CD4-positive, alpha-beta memory T cell (primary cell): ENCODE measurements around the gene BTG2. TPM values are rescaled to one million over a fixed set of nuclear protein-coding genes. Genes with fewer than 3 reads are reported as not detected.

Experiments used
- CTCF ChIA-PET: fragments of 350-600 bp; sonication (Branson Sonifier 250); formaldehyde crosslinking; loops from one replicate; lab custom pipeline; 2021; ENCODE audit warnings: inconsistent platforms; ENCODE audit not compliant: partially characterized antibody; lab: Charles Lee
- POLR2A ChIA-PET: fragments of 350-600 bp; sonication (Branson Sonifier 250); formaldehyde crosslinking; loops from one replicate; lab custom pipeline; 2021; ENCODE audit not compliant: partially characterized antibody; lab: Charles Lee
- DNase-seq, 5 donors: peaks; one replicate each; pipeline versions ENCODE4 v3.0.0 to v3.0.0-alpha.2; 2020 to 2022; ENCODE audit warnings: mixed read lengths in 1 of 5
- H3K27ac ChIP-seq: one replicate; pipeline ENCODE4 v1.7.0; 2013; ENCODE audit warnings: low read depth, low read length
- H3K27me3 ChIP-seq: 2 replicates; pipeline ENCODE4 v1.7.0; 2013; ENCODE audit warnings: mild to moderate bottlenecking, low read length, moderate library complexity; ENCODE audit not compliant: insufficient read depth
- H3K36me3 ChIP-seq: 2 replicates; pipeline ENCODE4 v1.7.0; 2013; ENCODE audit warnings: mild to moderate bottlenecking, low read length, moderate library complexity; ENCODE audit not compliant: insufficient read depth
- H3K4me1 ChIP-seq: 2 replicates; pipeline ENCODE4 v1.7.0; 2013; ENCODE audit warnings: mild to moderate bottlenecking, low read length, moderate library complexity; ENCODE audit not compliant: insufficient read depth
- H3K4me3 ChIP-seq, 2 donors: one replicate each; pipeline ENCODE4 v1.7.0; 2013; ENCODE audit warnings: low read length in 2 of 2, mild to moderate bottlenecking in 1 of 2
- H3K9me3 ChIP-seq, 2 donors: one replicate each; pipeline ENCODE4 v1.7.0; 2013; ENCODE audit warnings: low read length in 2 of 2, control low read depth in 1 of 2; ENCODE audit not compliant: control insufficient read depth in 1 of 2
- H3K27ac Mint-ChIP-seq, 7 donors: one replicate each; pipeline ENCODE4 v1.8.0; 2020 to 2021; ENCODE audit warnings: mixed read lengths in 7 of 7, mild to moderate bottlenecking in 6 of 7, inconsistent platforms in 3 of 7, moderate library complexity in 3 of 7
- H3K27me3 Mint-ChIP-seq, 2 donors: one replicate each; pipeline ENCODE4 v1.8.0; 2020 to 2021; ENCODE audit warnings: mixed read lengths in 2 of 2
- H3K36me3 Mint-ChIP-seq, 2 donors: one replicate each; pipeline ENCODE4 v1.8.0; 2020 to 2021; ENCODE audit warnings: mixed read lengths in 2 of 2, inconsistent platforms in 1 of 2, mild to moderate bottlenecking in 1 of 2
- H3K4me1 Mint-ChIP-seq, 4 donors: one replicate each; pipeline ENCODE4 v1.8.0; 2020 to 2021; ENCODE audit warnings: mixed read lengths in 4 of 4, mild to moderate bottlenecking in 1 of 4
- H3K4me3 Mint-ChIP-seq, 8 donors: one replicate each; pipeline ENCODE4 v1.8.0; 2020 to 2021; ENCODE audit warnings: mixed read lengths in 8 of 8, mild to moderate bottlenecking in 7 of 8, moderate library complexity in 6 of 8, inconsistent platforms in 3 of 8
- H3K9me3 Mint-ChIP-seq, 8 donors: one replicate each; pipeline ENCODE4 v1.8.0; 2020 to 2021; ENCODE audit warnings: mixed read lengths in 8 of 8, mild to moderate bottlenecking in 5 of 8, inconsistent platforms in 3 of 8, moderate library complexity in 1 of 8
- intact Hi-C: fragments of 100-400 bp; cut with micrococcal nuclease; formaldehyde crosslinking; loops from one replicate; pipeline ENCODE4 v1.15.1; 2023
- polyA plus RNA-seq, 2 donors: library from polyadenylated mRNA; unstranded; fragments of 300-500 nt; fragmentation: Illumina TruSeq; gene quantifications; one replicate each; pipeline ENCODE4 v1.2.3, GENCODE V29; 2021
- total RNA-seq, 2 experiments: library from RNA; stranded (reverse); gene quantifications; one replicate each; pipeline ENCODE4 v1.2.3, GENCODE V29; 2021

The BTG2 gene
- total and polyA plus RNA-seq, 4 experiments from 2014 or later, result 123 to 288 (median 199) TPM

- peak; percentile 47 to 86 (median 57) for DNase-seq
- Histone ChIP-seq H3K27me3 (no peaks in the 10 kb centered on the region), H3K36me3 (no peaks in the 10 kb centered on the region), H3K4me3 (peak overlapping the region; percentile 19 to 41), H3K4me1 (peaks cover 84% of the 10 kb centered on the region), H3K9me3 (no peaks in the 10 kb centered on the region), H3K27ac (peak overlapping the region; percentile 70)
- Mint-ChIP-seq H3K9me3 (no peaks in the 10 kb centered on the region), H3K4me1 (peaks cover 68 to 91% (median 79%) of the 10 kb centered on the region in 4 donors), H3K36me3 (peaks cover 0 to 3% of the 10 kb centered on the region in 2 donors), H3K4me3 (peak overlapping the region; percentile 45 to 93 (median 76)), H3K27ac (peak overlapping the region; percentile 91 to 99 (median 98)), H3K27me3 (no peaks in the 10 kb centered on the region)
- ChIA-PET POLR2A (interaction anchor here (1.0 to 9.5 kb wide), 13 partner anchors 13 to 1182 kb away, joined by 3 to 1407 read pairs (median 5); partner anchors contain the start of genes BTG2, LAX1 and PIK3C2B), CTCF (interaction anchor here (2.9 to 9.5 kb wide), 5 partner anchors 12 to 162 kb away, joined by 10 to 320 read pairs (median 236); partner anchors contain the start of gene BTG2)
- intact Hi-C loops, result loop anchor here (5.0 kb wide), 2 partner anchors 282 to 442 kb away; partner anchors contain the start of gene LAX1
Observed at GRCh38 chr1:203325026-203325417, 19.7 kb downstream of the BTG2 start.

- Mint-ChIP-seq H3K4me1 (peaks cover 63 to 88% (median 75%) of the 10 kb centered on the region in 4 donors), H3K4me3 (peak overlapping the region; percentile 45 to 93 (median 82)), H3K27me3 (no peaks in the 10 kb centered on the region), H3K36me3 (peaks cover 0 to 3% of the 10 kb centered on the region in 2 donors), H3K27ac (peak overlapping the region; percentile 91 to 99 (median 98)), H3K9me3 (no peaks in the 10 kb centered on the region)
- Histone ChIP-seq H3K27me3 (no peaks in the 10 kb centered on the region), H3K9me3 (no peaks in the 10 kb centered on the region), H3K4me1 (peaks cover 79% of the 10 kb centered on the region), H3K36me3 (no peaks in the 10 kb centered on the region), H3K4me3 (peak overlapping the region in 1 of 2 donors; percentile 41), H3K27ac (peak overlapping the region; percentile 70)
- CTCF ChIA-PET, result interaction anchor here (2.9 to 9.5 kb wide), 6 partner anchors 8 to 162 kb away, joined by 10 to 320 read pairs (median 157); partner anchors contain the start of gene BTG2
- POLR2A ChIA-PET, result interaction anchor here (0.6 to 9.5 kb wide), 11 partner anchors 13 to 439 kb away, joined by 3 to 1407 read pairs (median 9); partner anchors contain the start of genes BTG2 and LAX1
- DNase-seq, result peak in 1 of 5 donors; percentile 27
- intact Hi-C loops, result loop anchor here (5.0 kb wide), 2 partner anchors 282 to 442 kb away; partner anchors contain the start of gene LAX1
Observed at GRCh38 chr1:203325418-203326091, 20.2 kb downstream of the BTG2 start.

DNA sequence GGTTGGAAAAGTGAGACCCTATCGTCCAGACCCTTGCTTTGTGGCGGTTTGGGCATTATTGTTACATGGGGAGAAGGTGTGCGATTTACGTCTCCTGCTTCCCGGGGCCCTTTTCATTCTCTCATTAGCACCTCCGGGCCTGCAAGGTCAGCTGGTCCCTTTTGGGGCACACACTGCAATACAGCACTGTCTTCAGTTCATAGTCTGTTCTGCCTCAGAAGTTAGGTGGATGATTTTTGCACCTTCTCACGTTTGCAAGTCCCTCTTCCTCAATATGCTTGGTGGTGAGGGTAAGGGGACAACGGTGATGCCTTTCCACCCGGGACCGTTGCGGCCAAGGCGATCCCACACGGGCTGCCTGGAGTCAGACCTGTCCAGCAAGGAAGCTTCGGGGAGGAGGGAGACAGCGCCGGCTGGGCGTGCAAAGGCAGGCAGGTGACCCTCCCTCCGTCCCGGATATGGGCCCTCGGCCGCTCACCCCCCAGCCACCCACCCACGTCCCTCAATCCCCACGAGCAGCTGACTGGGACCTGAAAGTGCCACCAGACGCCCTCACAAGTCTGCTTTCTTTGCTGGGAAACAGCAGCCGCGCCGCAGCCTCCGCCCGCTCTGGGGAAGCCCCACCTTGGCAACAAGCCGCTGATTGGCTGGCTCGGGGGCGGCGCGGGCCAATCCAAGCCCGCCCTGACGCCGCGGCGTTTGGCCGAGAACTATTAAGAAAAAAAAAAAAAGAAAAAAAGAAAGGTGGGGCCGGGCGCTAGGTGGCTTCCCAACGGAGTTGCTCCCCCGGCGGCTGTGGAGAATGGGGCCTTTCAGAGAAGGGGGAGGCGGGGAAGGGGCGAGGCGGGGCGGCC is 21.7 kb downstream of the BTG2 start:
- POLR2A ChIA-PET, result interaction anchor here (1.0 to 9.5 kb wide), 10 partner anchors 11 to 438 kb away, joined by 3 to 1407 read pairs (median 16); partner anchors contain the start of genes BTG2 and LAX1
- intact Hi-C loops, result loop anchor here (1.0 to 5.0 kb wide), 6 partner anchors 13 to 440 kb away; partner anchors contain the start of genes BTG2 and LAX1
- peaks cover 0 to 1% of the 10 kb centered on the region in 2 donors for H3K36me3 Mint-ChIP-seq
- no peaks in the 10 kb centered on the region for H3K9me3 Mint-ChIP-seq
- no peaks in the 10 kb centered on the region for H3K36me3 ChIP-seq
- CTCF ChIA-PET, result interaction anchor here (1.5 to 9.5 kb wide), 6 partner anchors 10 to 54 kb away, joined by 4 to 320 read pairs (median 157); partner anchors contain the start of gene BTG2
- no peaks in the 10 kb centered on the region for H3K9me3 ChIP-seq
- DNase-seq, result peak; percentile 95 to 96 (median 95)
- H3K27ac Mint-ChIP-seq, result peak overlapping the region; percentile 91 to 99 (median 98)
- peaks cover 64% of the 10 kb centered on the region for H3K4me1 ChIP-seq
- H3K4me3 ChIP-seq, result peak overlapping the region; percentile 15 to 64
- H3K4me1 Mint-ChIP-seq, result peaks cover 49 to 73% (median 60%) of the 10 kb centered on the region in 4 donors
- peak overlapping the region; percentile 97 for H3K27ac ChIP-seq
- no peaks in the 10 kb centered on the region for H3K27me3 ChIP-seq
- no peaks in the 10 kb centered on the region for H3K27me3 Mint-ChIP-seq
- H3K4me3 Mint-ChIP-seq, result peak overlapping the region; percentile 79 to 91 (median 86)

DNA sequence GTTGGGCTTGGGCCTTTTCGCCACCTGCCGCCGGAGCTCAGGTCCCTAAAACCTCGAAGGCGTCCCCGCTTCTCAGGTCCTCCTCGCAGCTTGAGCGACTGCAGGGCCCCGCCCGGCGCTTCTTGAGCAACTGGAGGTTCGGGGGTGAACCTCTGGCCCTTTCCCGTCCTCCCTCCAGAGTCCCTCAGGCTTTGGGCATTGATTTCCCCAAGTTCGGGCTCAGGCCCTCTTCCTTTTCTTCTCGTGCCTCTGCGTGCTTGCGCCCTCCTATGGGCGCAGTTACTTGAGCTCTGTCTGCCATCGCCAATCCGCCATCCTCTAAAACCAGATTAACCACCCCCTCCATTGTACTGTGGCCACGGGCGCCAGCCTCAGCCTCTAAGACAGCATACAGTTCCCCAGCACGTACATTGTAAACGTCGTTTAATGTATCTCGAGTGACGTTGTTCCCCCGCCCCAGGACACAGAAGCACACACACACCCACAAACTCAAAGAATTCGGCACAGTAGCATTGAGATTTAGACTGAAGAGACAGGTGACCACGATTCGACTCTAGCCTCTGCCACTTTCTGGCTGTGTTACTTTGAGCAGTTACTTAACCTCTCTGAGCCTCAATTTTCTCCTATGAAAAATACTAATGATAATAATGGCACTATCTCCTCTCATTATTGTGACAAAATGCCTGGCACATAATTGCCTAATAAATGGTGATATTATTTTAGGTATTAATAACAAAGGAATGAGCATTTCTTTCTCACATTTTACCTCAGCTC is 22.6 kb downstream of the BTG2 start:
- H3K27me3 Mint-ChIP-seq, result no peaks in the 10 kb centered on the region
- POLR2A ChIA-PET, result interaction anchor here (1.0 to 9.5 kb wide), 10 partner anchors 11 to 437 kb away, joined by 3 to 1407 read pairs (median 16); partner anchors contain the start of genes BTG2 and LAX1
- H3K4me3 ChIP-seq, result peak overlapping the region; percentile 33 to 62
- H3K36me3 ChIP-seq, result no peaks in the 10 kb centered on the region
- H3K36me3 Mint-ChIP-seq, result peaks cover 0 to 1% of the 10 kb centered on the region in 2 donors
- no peaks in the 10 kb centered on the region for H3K27me3 ChIP-seq
- peak; percentile 87 to 93 (median 89) for DNase-seq
- H3K4me1 ChIP-seq, result peaks cover 56% of the 10 kb centered on the region
- no peaks in the 10 kb centered on the region for H3K9me3 Mint-ChIP-seq
- peak overlapping the region; percentile 79 to 91 (median 86) for H3K4me3 Mint-ChIP-seq
- CTCF ChIA-PET, result interaction anchor here (1.5 to 9.5 kb wide), 6 partner anchors 10 to 55 kb away, joined by 4 to 320 read pairs (median 157); partner anchors contain the start of gene BTG2
- peaks cover 41 to 65% (median 52%) of the 10 kb centered on the region in 4 donors for H3K4me1 Mint-ChIP-seq
- intact Hi-C loops, result loop anchor here (1.0 to 5.0 kb wide), 6 partner anchors 12 to 439 kb away; partner anchors contain the start of genes BTG2 and LAX1
- H3K9me3 ChIP-seq, result no peaks in the 10 kb centered on the region
- peak overlapping the region; percentile 91 to 99 (median 98) for H3K27ac Mint-ChIP-seq
- H3K27ac ChIP-seq, result peak overlapping the region; percentile 97

DNA sequence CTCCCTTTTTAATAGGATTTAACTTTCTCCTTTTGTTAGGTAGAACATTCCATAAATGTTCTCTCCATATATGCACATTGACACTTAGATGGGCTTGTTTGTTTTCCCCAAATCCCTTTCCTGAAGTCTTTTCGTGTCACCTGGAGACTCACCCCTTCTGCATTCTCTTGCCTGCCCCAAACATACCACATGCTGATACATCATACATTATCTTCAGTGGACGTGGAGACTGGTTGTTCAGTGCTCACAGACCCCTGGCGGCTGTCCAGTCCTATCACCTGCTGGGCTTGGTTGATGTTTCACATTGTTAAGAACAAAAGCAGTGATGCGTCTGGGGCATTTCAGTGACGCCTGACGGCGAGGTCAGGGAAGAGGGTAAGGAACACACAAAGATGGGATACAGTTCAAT is 23.4 kb downstream of the BTG2 start:
- H3K36me3 Mint-ChIP-seq, result peaks cover 0 to 1% of the 10 kb centered on the region in 2 donors
- peaks cover 32 to 56% (median 44%) of the 10 kb centered on the region in 4 donors for H3K4me1 Mint-ChIP-seq
- H3K27ac Mint-ChIP-seq, result peak overlapping the region; percentile 91 to 99 (median 98)
- peak in 1 of 5 donors; percentile 19 for DNase-seq
- H3K9me3 Mint-ChIP-seq, result no peaks in the 10 kb centered on the region
- intact Hi-C loops, result loop anchor here (5.0 kb wide), 2 partner anchors 279 to 439 kb away; partner anchors contain the start of gene LAX1
- Histone ChIP-seq H3K9me3 (no peaks in the 10 kb centered on the region), H3K36me3 (no peaks in the 10 kb centered on the region), H3K27me3 (no peaks in the 10 kb centered on the region), H3K27ac (peak overlapping the region; percentile 97), H3K4me3 (no peak overlapping the region), H3K4me1 (peaks cover 48% of the 10 kb centered on the region)
- peak overlapping the region in 1 of 8 donors; percentile 5 for H3K4me3 Mint-ChIP-seq
- H3K27me3 Mint-ChIP-seq, result no peaks in the 10 kb centered on the region
- POLR2A ChIA-PET, result interaction anchor here (1.8 to 9.5 kb wide), 6 partner anchors 10 to 61 kb away, joined by 4 to 1407 read pairs (median 121); partner anchors contain the start of gene BTG2
- CTCF ChIA-PET, result interaction anchor here (0.6 to 14.8 kb wide), 9 partner anchors 9 to 368 kb away, joined by 3 to 320 read pairs (median 78); partner anchors contain the start of gene BTG2
